Germinal center (tissue), 1 donor: ENCODE results near the gene SEMA4F.

Source experiments
- DNase-seq: peaks from one replicate; pipeline ENCODE4 v3.0.0; 2012; ENCODE audit warnings: mixed read lengths, low spot score

SEMA4F gene

DNA sequence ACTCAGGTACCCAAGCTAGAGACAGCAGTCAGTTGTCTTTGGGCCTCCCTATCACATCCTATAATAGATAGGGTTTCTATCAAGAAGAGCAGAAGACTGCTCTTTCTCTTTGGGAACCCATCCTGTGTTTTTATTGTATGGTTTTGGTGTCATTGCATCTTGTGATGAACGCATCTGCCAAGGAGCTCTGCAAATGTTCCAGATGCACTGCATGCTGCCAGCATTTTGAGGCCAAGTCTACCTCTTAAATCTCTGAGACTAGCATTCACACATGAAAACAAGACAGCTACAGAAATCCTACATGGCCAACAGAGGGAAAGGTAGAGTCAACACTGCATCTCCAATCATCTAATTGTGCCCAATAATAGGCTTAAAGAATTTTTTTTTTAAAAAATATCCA lies 14.0 kb downstream of the SEMA4F start:
- DNase-seq: no peak

DNA sequence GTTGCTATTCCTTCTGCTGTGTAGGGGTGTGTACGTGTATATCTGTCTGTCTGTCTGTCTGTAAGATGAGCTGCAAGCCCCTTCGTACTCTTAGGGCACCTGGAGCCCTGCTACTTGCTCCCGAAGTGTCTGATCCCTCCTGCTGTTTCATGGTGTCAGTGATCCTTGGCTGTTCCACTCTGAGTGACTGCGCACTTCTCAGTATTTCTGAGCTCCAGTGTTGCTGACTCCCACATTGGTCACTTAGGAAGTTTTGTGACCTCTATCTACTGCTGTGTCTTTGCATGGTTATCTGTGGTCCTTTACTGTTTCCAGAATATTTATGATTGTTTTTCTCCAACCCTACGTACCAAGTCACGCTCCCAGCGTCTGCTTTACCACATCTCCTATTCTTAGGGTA lies 16.2 kb downstream of the SEMA4F start:
- DNase-seq: no peak

GRCh38 chr2:74671479-74671878 lies 17.4 kb downstream of the SEMA4F start:
- DNase-seq: no peak

DNA sequence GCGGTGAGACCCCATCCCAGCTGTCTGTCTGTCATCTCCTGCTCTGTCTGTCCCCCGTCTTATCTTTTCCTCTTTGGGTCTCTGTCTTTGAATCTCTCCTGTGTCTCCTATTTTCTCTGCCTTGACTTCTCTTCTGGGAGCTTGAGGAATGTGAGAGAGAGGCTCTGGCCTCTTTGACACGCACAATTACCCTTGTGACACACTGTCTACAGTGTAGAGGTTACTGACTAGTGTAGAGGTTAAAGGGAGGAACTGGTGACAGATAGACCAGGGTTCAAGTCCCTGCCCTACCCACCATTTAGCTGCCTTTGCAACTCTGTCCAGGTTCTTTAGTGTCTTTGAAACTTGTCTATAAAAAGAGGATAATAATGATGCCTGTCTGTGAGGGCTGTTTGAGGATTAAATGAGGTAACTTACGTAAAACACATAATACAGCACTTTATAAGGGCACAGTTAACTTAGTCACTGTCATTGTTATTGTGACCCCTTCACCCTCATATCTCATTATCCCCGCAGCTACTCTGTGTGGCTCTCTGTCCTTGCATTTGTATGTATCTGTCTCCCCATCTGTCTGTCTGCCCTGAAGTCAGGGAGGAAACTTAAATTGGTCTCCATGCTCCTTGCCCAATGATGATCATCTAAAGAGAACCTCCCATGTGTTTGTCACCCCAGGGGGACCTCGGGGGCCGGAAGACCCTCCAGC lies 19.9 kb downstream of the SEMA4F start:
- DNase-seq: no peak

DNA sequence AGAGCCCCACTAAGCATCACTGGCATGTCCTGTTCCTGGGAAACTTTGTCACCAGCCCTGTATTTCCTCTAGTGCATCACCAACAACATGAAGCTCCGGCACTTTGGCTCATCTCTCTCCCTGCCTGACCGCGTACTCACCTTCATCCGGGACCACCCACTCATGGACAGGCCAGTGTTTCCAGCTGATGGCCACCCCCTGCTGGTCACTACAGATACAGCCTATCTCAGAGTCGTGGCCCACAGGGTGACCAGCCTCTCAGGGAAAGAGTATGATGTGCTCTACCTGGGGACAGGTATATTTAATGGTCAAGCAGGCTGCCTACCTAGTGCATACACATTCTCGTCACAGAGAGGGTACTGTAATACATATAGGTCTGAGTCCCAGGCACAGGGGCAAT lies 21.0 kb downstream of the SEMA4F start:
- DNase-seq: no peak

DNA sequence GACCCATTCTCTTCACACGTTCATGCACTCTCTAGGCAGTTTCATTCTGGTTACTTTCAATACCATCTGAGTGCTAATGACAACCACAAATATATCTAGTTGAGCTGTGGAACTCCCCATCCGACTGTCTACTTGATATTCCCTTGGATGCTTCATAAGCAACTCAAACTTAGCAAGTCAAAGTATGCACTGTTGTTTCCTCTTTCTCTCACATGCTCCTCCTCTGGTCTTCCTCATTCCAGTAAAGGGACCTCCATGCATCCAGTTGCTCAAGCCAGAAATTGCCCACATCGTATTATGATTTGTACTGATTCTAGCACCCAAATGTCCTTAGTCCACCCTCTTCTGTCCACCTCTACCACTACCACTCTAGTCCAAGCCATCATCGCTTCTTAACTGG lies 22.3 kb downstream of the SEMA4F start:
- no peak for DNase-seq

GRCh38 chr2:74679615-74680014 lies 25.6 kb downstream of the SEMA4F start:
- no peak for DNase-seq

GRCh38 chr2:74682501-74682900 lies 28.5 kb downstream of the SEMA4F start:
- DNase-seq: no peak

DNA sequence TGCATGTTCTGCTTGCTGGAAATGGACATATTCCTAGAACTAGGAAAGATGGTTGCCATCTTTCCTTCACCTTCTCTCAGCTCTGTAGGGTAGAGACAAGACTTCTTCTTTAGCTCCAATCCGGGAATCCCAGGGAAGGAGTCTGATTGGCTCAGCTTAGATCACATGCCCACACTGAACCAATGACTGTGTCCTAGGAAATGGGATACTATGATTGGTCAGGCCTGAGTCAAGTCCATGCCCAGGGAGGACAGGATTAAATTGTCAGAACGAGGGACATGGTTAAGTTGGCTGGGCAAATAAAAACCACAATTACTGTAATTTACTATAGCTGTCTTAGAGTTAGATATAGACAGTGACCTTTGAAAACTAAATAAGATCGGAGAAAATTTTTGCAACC lies 31.4 kb downstream of the SEMA4F start:
- no peak for DNase-seq

DNA sequence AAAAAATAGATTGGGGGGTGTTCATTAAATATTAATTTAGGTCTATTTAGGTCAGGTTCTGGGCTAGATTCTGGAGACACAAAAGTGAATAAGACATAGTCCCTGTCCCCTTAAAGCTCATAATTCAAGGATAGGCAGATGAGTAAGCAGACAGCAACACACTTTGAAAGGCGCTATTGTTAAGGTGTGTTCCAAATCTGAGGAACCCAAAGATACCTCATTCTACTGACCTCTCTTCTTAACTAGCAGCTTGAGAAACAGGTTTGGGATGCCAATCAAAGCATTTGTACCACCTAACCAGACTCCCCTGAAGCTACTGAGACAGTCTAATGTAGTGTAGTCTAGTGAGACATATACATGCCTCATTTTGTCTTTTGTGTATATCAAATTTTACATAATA lies 34.8 kb downstream of the SEMA4F start:
- no peak for DNase-seq

GRCh38 chr2:74689671-74690070 lies 35.6 kb downstream of the SEMA4F start:
- DNase-seq: no peak

GRCh38 chr2:74690571-74690970 lies 36.5 kb downstream of the SEMA4F start:
- DNase-seq: peak; percentile 54

DNA sequence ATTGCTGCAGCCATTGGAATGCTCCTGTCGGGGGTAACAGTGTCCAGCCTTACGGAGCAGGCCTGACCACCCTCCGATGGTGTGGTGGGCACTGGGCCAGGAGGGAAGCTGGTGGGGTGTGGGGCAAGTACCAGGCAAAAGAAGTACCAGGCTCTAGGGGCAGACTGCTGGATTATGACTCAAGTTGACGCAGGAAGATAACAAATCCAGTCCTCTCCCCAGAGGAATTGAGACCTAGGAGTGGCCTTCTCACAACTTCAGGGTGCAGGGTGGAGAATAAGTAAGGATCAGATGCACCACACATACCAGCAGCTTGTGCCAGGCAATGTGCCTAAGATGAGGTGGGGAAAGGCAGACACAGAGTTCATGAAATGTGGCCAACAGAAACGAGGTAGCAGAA lies 37.9 kb downstream of the SEMA4F start:
- DNase-seq: no peak

DNA sequence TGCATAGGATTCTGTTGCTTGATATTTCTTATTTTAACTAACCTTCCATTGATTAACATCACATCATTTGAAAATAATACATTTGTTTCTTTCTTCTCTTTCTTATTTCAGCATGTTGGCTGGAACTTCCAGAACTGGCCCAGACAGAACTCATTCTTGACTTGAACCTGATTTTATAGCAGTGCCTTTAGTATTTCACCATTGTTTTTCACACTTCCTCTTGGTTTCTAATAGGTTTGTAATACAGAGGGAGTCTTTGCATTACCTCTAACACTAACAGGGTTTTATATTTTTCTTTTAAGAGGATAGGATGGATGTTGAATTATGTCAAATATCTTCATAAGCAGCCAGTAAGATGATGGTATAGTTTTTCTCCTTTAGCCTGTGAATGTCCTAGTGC lies 39.2 kb downstream of the SEMA4F start:
- DNase-seq: no peak

DNA sequence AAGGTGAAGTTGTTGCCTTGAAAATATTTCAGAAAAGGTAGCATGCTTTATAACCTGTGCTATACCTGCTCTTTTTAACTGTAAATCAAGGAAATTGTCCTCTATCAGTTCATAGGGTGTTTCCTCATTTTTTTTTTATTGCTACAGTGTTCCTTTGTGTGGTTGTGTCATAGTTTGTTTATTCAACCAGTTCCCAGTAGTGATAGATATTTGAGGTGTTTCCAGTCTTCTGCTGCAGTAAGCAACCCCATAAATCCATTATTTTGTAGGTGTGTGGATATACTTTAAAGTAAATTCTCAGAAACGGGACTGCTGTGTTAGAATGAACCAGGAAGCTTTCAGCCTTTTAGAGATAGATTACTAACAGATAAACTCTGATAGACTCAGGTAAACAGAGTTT lies 39.6 kb downstream of the SEMA4F start:
- no peak for DNase-seq

- no peak for DNase-seq
These were observed 40.2 kb downstream of the SEMA4F start for GRCh38 chr2:74694281-74694680.

- no peak for DNase-seq
These were observed 41.6 kb downstream of the SEMA4F start for GRCh38 chr2:74695663-74696062.

DNA sequence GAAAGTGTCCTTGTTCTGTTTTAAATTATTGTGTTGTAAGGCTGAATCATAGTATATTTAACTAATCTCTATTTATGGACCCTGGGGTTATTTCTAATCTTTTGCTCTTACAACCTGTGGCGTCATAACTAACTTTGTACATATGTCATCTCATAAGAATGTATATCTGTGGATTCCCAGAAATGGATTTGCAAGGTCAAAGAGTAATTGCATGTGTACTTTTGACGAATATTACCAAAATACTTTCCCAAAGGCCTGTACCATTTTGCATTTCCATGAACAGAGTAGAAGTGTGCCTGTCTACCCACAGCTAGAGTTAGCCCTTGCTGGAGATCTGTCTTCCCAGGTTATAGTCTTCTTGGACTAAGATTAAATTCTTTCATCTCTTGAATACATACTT lies 42.8 kb downstream of the SEMA4F start:
- DNase-seq: no peak

DNA sequence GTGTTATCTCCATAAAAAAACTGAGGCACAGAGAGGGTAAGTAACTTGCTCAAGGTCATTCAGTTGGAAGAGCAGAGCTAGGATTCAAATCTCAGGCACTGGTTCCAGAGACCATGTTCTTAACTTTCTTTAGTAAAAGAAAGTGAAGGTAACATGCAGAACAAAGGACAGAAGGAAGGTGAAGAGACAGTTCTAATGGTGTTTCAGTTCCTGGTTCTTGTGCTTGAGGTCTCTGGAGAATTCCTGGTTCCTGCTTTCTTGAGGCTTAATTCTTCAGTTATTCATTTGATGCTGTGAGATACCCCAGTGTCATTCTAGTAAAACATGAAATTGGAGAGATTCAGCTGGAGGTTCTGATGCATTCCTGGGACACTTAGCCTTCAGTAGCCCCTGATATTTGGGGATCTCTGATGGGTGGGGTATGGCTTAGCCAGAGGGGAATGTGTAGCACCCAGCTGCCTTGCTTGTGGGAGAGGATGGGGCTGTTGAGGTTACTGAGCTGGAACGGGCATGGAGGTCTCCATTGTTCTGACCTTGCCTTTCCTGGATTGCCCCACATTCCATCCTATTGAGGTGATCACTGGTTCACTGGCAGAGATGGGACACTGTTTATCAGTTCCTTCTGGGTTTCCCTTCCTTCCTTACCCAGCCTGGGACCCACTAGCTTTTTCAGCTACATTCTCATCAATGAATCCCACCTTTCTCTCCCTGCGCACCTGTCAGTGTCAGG lies 46.8 kb downstream of the SEMA4F start:
- DNase-seq: no peak

DNA sequence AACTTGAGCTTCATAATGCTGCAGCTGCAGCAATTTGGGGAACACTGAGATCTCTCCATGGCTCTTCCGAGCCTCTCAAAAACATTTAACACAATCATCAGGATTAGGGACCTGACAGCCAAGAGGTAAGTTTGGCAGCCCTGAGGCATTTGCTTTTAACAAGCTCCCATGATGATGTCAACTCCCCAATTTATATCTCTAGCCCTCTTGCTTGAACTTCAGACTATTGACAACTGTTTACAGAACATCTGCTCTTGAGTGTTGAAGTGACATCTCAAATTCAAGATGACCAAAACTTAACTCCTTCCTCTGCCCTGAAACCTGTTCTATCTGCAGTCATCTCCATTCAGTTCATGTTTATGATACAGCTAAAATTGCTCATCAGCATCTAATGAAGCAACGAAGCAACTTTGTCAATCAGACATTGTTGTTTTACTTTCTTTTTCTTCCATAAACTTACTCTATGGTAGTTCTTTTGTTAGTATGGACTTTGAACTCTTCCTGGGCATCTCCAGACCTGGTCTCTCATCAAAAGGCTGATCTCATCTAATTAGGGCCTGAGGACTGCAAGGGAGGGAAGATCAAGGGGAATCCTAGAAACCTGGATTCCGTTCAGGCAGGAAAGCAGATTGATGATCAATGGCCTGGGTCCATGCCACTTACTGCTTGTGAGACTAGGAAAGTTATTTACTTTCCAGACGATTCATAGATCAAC lies 48.1 kb downstream of the SEMA4F start:
- no peak for DNase-seq

DNA sequence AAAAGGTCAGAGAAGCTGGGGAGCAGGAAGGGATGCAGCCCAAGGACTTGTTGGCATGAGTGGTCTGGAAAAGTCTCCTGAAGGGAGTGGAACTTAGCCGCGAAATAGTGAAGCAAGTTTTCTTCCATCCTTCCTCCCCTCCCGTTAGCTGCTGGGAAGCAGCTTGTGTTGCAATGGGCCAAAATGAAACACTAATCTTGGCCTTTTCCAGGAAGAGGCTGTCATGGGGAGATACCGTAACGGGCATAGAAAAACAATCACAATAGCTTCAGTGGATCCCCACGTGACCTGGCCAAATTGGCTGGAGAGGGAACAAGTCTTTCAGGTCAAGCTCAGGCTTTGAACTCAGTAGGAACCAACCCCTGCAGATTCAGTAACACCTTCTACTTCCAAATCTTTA lies 49.3 kb downstream of the SEMA4F start:
- no peak for DNase-seq

DNA sequence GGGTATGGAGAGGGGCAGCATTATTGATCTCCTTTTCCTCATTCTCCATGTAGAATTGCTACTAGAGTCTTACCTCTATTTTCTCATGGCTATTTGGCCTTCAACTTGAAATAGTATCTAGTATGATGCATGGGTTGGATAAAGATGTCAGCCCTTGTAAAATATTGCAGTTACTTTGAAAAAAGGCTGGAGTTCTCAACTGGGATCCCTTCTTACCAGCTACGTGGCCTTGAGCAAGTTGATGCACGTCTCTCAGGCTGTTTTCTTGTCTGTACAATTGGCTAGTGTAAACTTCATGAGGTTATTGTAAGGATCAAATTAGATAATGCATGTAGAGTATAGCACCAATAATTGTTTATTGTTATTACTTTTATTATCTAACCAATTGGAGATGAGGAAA lies 50.2 kb downstream of the SEMA4F start:
- no peak for DNase-seq

GRCh38 chr2:74706741-74707140 lies 52.7 kb downstream of the SEMA4F start:
- DNase-seq: no peak
